ENCODE data around the gene SEPTIN10.

SEPTIN10 gene

GRCh38 chr2:109575373-109575772 lies 38.4 kb downstream of the SEPTIN10 start:
- Histone ChIP-seq H3K4me1 (ENCODE audit: control insufficient read depth in 5 of 5, insufficient read depth in 5 of 5, low read length in 5 of 5) (no peaks in the 10 kb centered on the region), H3K27me3 (ENCODE audit: control insufficient read depth in 5 of 5, insufficient read depth in 4 of 5, low read length in 5 of 5) (no peaks in the 10 kb centered on the region), H3K9me3 (ENCODE audit: control insufficient read depth in 5 of 5, low read length in 5 of 5) (no peaks in the 10 kb centered on the region), H3K9ac (ENCODE audit: low read length in 5 of 5) (no peak overlapping the region), H3K36me3 (ENCODE audit: control insufficient read depth in 5 of 5, insufficient read depth in 5 of 5, low read length in 5 of 5) (peaks cover 6 to 19% (median 9%) of the 10 kb centered on the region in 5 donors), H3K4me3 (ENCODE audit: low read depth in 1 of 5, low read length in 5 of 5) (no peak overlapping the region), H3K27ac (ENCODE audit: low read depth, low read length) (no peak overlapping the region)

- Histone ChIP-seq H3K4me1 (ENCODE audit: control insufficient read depth in 5 of 5, insufficient read depth in 5 of 5, low read length in 5 of 5) (peaks cover 0 to 9% (median 0%) of the 10 kb centered on the region in 5 donors), H3K4me3 (ENCODE audit: low read depth in 1 of 5, low read length in 5 of 5) (no peak overlapping the region), H3K27ac (ENCODE audit: low read depth, low read length) (no peak overlapping the region), H3K27me3 (ENCODE audit: control insufficient read depth in 5 of 5, insufficient read depth in 4 of 5, low read length in 5 of 5) (no peaks in the 10 kb centered on the region), H3K36me3 (ENCODE audit: control insufficient read depth in 5 of 5, insufficient read depth in 5 of 5, low read length in 5 of 5) (peaks cover 13 to 32% (median 17%) of the 10 kb centered on the region in 5 donors), H3K9ac (ENCODE audit: low read length in 5 of 5) (no peak overlapping the region), H3K9me3 (ENCODE audit: control insufficient read depth in 5 of 5, low read length in 5 of 5) (no peaks in the 10 kb centered on the region)
These were observed 49.7 kb downstream of the SEPTIN10 start for GRCh38 chr2:109563980-109564550.

- Histone ChIP-seq H3K27ac (ENCODE audit: low read depth, low read length) (no peak overlapping the region), H3K27me3 (ENCODE audit: control insufficient read depth in 5 of 5, insufficient read depth in 4 of 5, low read length in 5 of 5) (no peaks in the 10 kb centered on the region), H3K36me3 (ENCODE audit: control insufficient read depth in 5 of 5, insufficient read depth in 5 of 5, low read length in 5 of 5) (peaks cover 13 to 30% (median 17%) of the 10 kb centered on the region in 5 donors), H3K4me1 (ENCODE audit: control insufficient read depth in 5 of 5, insufficient read depth in 5 of 5, low read length in 5 of 5) (peaks cover 0 to 10% (median 0%) of the 10 kb centered on the region in 5 donors), H3K4me3 (ENCODE audit: low read depth in 1 of 5, low read length in 5 of 5) (no peak overlapping the region), H3K9ac (ENCODE audit: low read length in 5 of 5) (no peak overlapping the region), H3K9me3 (ENCODE audit: control insufficient read depth in 5 of 5, low read length in 5 of 5) (no peaks in the 10 kb centered on the region)
These were observed 50.5 kb downstream of the SEPTIN10 start for GRCh38 chr2:109563288-109563687.

GRCh38 chr2:109562421-109562820 lies 51.3 kb downstream of the SEPTIN10 start:
- Histone ChIP-seq H3K4me3 (ENCODE audit: low read depth in 1 of 5, low read length in 5 of 5) (no peak overlapping the region), H3K36me3 (ENCODE audit: control insufficient read depth in 5 of 5, insufficient read depth in 5 of 5, low read length in 5 of 5) (peaks cover 13 to 29% (median 17%) of the 10 kb centered on the region in 5 donors), H3K9ac (ENCODE audit: low read length in 5 of 5) (no peak overlapping the region), H3K27ac (ENCODE audit: low read depth, low read length) (no peak overlapping the region), H3K27me3 (ENCODE audit: control insufficient read depth in 5 of 5, insufficient read depth in 4 of 5, low read length in 5 of 5) (no peaks in the 10 kb centered on the region), H3K4me1 (ENCODE audit: control insufficient read depth in 5 of 5, insufficient read depth in 5 of 5, low read length in 5 of 5) (peaks cover 0 to 13% (median 0%) of the 10 kb centered on the region in 5 donors), H3K9me3 (ENCODE audit: control insufficient read depth in 5 of 5, low read length in 5 of 5) (no peaks in the 10 kb centered on the region)

GRCh38 chr2:109560265-109560664 lies 53.5 kb downstream of the SEPTIN10 start:
- Histone ChIP-seq H3K9ac (ENCODE audit: low read length in 5 of 5) (no peak overlapping the region), H3K27ac (ENCODE audit: low read depth, low read length) (no peak overlapping the region), H3K4me3 (ENCODE audit: low read depth in 1 of 5, low read length in 5 of 5) (no peak overlapping the region), H3K4me1 (ENCODE audit: control insufficient read depth in 5 of 5, insufficient read depth in 5 of 5, low read length in 5 of 5) (peaks cover 0 to 13% (median 0%) of the 10 kb centered on the region in 5 donors), H3K36me3 (ENCODE audit: control insufficient read depth in 5 of 5, insufficient read depth in 5 of 5, low read length in 5 of 5) (peaks cover 6 to 17% (median 14%) of the 10 kb centered on the region in 5 donors), H3K9me3 (ENCODE audit: control insufficient read depth in 5 of 5, low read length in 5 of 5) (no peaks in the 10 kb centered on the region), H3K27me3 (ENCODE audit: control insufficient read depth in 5 of 5, insufficient read depth in 4 of 5, low read length in 5 of 5) (no peaks in the 10 kb centered on the region)

GRCh38 chr2:109558076-109558882 lies 55.5 kb downstream of the SEPTIN10 start:
- Histone ChIP-seq H3K4me3 (ENCODE audit: low read depth in 1 of 5, low read length in 5 of 5) (no peak overlapping the region), H3K9ac (ENCODE audit: low read length in 5 of 5) (no peak overlapping the region), H3K36me3 (ENCODE audit: control insufficient read depth in 5 of 5, insufficient read depth in 5 of 5, low read length in 5 of 5) (peaks cover 3 to 20% (median 8%) of the 10 kb centered on the region in 5 donors), H3K4me1 (ENCODE audit: control insufficient read depth in 5 of 5, insufficient read depth in 5 of 5, low read length in 5 of 5) (peaks cover 0 to 9% (median 0%) of the 10 kb centered on the region in 5 donors), H3K27ac (ENCODE audit: low read depth, low read length) (peak overlapping the region; percentile 56), H3K27me3 (ENCODE audit: control insufficient read depth in 5 of 5, insufficient read depth in 4 of 5, low read length in 5 of 5) (no peaks in the 10 kb centered on the region), H3K9me3 (ENCODE audit: control insufficient read depth in 5 of 5, low read length in 5 of 5) (no peaks in the 10 kb centered on the region)

GRCh38 chr2:109557309-109557708 lies 56.5 kb downstream of the SEPTIN10 start:
- Histone ChIP-seq H3K27me3 (ENCODE audit: control insufficient read depth in 5 of 5, insufficient read depth in 4 of 5, low read length in 5 of 5) (no peaks in the 10 kb centered on the region), H3K36me3 (ENCODE audit: control insufficient read depth in 5 of 5, insufficient read depth in 5 of 5, low read length in 5 of 5) (peaks cover 8 to 23% (median 11%) of the 10 kb centered on the region in 5 donors), H3K4me3 (ENCODE audit: low read depth in 1 of 5, low read length in 5 of 5) (no peak overlapping the region), H3K9ac (ENCODE audit: low read length in 5 of 5) (no peak overlapping the region), H3K4me1 (ENCODE audit: control insufficient read depth in 5 of 5, insufficient read depth in 5 of 5, low read length in 5 of 5) (peaks cover 0 to 9% (median 0%) of the 10 kb centered on the region in 5 donors), H3K9me3 (ENCODE audit: control insufficient read depth in 5 of 5, low read length in 5 of 5) (no peaks in the 10 kb centered on the region), H3K27ac (ENCODE audit: low read depth, low read length) (no peak overlapping the region)

GRCh38 chr2:109555346-109555900 lies 58.3 kb downstream of the SEPTIN10 start:
- no peaks in the 10 kb centered on the region for H3K9me3 ChIP-seq (ENCODE audit: control insufficient read depth in 5 of 5, low read length in 5 of 5)
- H3K27ac ChIP-seq (ENCODE audit: low read depth, low read length) = no peak overlapping the region
- no peak overlapping the region for H3K4me3 ChIP-seq (ENCODE audit: low read depth in 1 of 5, low read length in 5 of 5)
- H3K9ac ChIP-seq (ENCODE audit: low read length in 5 of 5) = no peak overlapping the region
- no peaks in the 10 kb centered on the region for H3K27me3 ChIP-seq (ENCODE audit: control insufficient read depth in 5 of 5, insufficient read depth in 4 of 5, low read length in 5 of 5)
- peaks cover 8 to 26% (median 12%) of the 10 kb centered on the region in 5 donors for H3K36me3 ChIP-seq (ENCODE audit: control insufficient read depth in 5 of 5, insufficient read depth in 5 of 5, low read length in 5 of 5)
- H3K4me1 ChIP-seq (ENCODE audit: control insufficient read depth in 5 of 5, insufficient read depth in 5 of 5, low read length in 5 of 5) = peaks cover 0 to 9% (median 0%) of the 10 kb centered on the region in 5 donors

GRCh38 chr2:109554758-109555157 lies 59.0 kb downstream of the SEPTIN10 start:
- Histone ChIP-seq H3K36me3 (ENCODE audit: control insufficient read depth in 5 of 5, insufficient read depth in 5 of 5, low read length in 5 of 5) (peaks cover 8 to 25% (median 10%) of the 10 kb centered on the region in 5 donors), H3K9me3 (ENCODE audit: control insufficient read depth in 5 of 5, low read length in 5 of 5) (no peaks in the 10 kb centered on the region), H3K27me3 (ENCODE audit: control insufficient read depth in 5 of 5, insufficient read depth in 4 of 5, low read length in 5 of 5) (no peaks in the 10 kb centered on the region), H3K27ac (ENCODE audit: low read depth, low read length) (no peak overlapping the region), H3K4me1 (ENCODE audit: control insufficient read depth in 5 of 5, insufficient read depth in 5 of 5, low read length in 5 of 5) (peaks cover 0 to 9% (median 0%) of the 10 kb centered on the region in 5 donors), H3K9ac (ENCODE audit: low read length in 5 of 5) (no peak overlapping the region), H3K4me3 (ENCODE audit: low read depth in 1 of 5, low read length in 5 of 5) (no peak overlapping the region)
